Fibroblast of skin of scalp (primary cell): ENCODE data around the gene RIMOC1.
"Not testable (repeated sequence)": the region's sequence is repeated elsewhere in the genome, so short reads cannot be mapped to it uniquely, and the experiment has no call there.

Experiments used
- DNase-seq: peaks from one replicate; pipeline ENCODE4 v3.0.0-alpha.2; 2013

RIMOC1 gene

DNA sequence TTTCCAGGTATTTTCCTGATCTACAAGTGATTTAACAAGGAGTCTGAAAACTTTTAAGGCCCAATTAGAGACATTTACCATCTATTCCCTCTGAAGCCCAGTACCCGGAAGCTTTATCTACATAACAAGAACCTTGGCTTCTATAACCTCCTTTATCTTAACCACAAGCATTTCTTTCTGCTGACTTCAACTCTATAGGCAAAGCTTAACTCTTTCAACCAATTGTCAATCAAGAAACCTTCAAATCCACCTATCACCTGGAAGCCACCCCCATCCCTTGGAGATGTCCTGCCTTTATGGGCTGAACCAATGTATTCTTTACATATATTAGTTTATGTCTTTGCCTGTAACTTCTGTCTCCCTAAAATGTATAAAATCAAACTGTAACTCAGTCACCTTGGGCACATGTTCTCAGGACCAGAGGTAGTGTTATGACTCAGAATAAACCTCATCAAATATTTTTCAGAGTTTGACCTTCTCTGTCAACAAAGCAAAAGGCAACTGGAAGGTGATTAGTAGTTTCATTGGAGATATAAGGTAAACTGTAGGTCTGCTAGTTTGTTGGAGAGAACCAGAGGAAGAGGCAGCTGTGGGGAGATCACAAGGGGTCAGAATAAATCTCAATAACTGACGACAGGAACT, 13.0 kb upstream of the RIMOC1 start:
- DNase-seq, result no peak

- no peak for DNase-seq
Observed at GRCh38 chr5:41892031-41892430, 12.1 kb upstream of the RIMOC1 start.

GRCh38 chr5:41893074-41893851, 10.9 kb upstream of the RIMOC1 start:
- no peak for DNase-seq

GRCh38 chr5:41896230-41896629, 7.9 kb upstream of the RIMOC1 start:
- DNase-seq, result no peak

DNA sequence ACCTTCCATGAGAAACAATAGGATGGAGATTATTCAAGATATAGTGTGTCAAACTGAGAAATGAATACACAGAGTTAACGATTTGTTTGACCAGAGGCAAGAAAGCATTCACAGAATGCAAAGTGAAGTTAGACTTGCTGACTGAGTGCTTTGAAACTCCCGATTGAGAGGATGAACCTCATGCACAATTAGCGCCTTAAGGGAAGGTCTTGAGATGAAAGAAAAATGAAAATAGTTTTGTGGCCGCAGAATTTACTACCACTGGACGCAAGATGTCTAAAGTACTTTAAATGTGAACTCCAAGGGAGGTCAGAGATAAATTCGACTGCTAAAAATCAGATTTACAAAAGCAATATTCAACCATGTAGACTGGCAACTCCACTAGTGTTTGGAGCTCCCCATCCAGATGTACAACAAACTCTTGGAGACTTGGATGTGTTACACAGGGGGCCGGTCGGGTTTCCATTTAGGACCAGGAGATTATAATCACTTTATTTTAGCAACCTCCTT, 707 bp upstream of the RIMOC1 start:
- no peak for DNase-seq

- DNase-seq, result no peak
Observed at GRCh38 chr5:41906151-41906550, 2.0 kb downstream of the RIMOC1 start.

- DNase-seq, result peak; percentile 26
Observed at GRCh38 chr5:41908374-41909079, 4.4 kb downstream of the RIMOC1 start.

GRCh38 chr5:41918105-41918504, 14.0 kb downstream of the RIMOC1 start:
- no peak for DNase-seq

GRCh38 chr5:41921166-41921565, 17.0 kb downstream of the RIMOC1 start:
- no peak for DNase-seq

- DNase-seq, result peak; percentile 22
Observed at GRCh38 chr5:41921874-41922273, 17.7 kb downstream of the RIMOC1 start.

DNA sequence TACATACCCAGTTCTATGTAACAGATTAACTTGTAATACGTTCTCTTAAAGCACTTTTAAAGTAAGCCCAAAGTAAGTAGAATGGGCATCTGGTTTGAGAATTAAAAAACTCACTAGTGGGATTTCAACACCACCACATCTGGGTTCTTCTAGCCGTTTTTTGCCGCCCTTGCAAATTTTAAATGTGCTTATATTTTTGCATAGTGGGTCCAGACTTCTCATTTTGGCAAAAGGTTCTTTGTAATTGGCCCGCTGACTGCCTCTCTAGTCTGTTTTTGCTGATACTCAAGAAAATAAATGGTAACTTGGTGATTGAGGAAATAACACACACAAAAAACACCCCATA, 20.4 kb downstream of the RIMOC1 start:
- no peak for DNase-seq

DNA sequence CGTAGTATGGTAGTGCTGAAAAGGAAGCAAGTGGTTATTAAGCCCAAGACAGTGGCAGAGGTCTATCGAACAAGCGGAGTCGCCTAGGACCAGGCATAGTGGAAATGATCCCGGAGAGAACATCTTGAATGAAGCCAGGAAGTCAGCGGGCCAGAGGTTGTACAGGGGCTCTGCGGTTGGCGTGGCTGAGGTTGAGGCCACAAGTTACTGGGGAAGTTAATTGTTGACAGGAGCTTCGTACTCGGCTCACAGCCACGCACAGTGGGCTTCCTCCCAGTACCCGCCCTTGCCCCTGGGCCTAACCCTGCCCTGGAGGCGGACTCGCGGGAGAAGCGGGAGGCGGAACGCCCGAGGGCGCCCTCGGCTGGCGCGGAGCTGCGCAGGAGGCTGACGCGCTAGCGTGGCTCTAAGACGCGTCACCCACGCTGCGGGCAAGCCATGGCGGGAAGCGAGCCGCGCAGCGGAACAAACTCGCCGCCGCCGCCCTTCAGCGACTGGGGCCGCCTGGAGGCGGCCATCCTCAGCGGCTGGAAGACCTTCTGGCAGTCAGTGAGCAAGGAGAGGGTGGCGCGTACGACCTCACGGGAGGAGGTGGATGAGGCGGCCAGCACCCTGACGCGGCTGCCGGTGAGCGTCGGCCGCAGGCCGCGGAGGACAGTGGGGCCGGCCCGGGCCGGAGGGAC, 20.9 kb downstream of the RIMOC1 start, which contains the start of gene FBXO4:
FBXO4 (plus strand) TSS at position 410 of the 683 bp plus-strand sequence; CDS start at position 439, 29 bp downstream.
- peak; percentile 85 for DNase-seq

DNA sequence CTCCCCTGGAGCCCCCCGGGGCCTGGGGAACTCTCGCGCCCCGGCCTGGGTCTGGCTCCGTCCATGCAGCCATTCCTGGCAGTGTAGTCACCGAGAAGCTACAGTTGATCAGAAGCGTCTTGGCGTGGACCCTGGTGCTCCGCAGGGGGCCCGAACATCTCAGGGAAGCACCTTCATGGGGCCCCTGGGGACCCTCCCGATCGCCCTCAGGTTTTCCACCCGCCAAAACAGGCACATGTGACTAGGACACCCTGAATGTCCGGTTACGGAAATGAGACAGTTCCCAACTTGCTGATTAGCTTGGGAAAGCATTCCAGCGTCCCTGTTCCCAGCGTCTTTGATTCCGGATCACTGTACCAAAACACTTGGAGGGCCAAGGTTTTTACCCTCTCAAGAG, 21.4 kb downstream of the RIMOC1 start:
- peak; percentile 33 for DNase-seq

- no peak for DNase-seq
Observed at GRCh38 chr5:41927604-41928003, 23.5 kb downstream of the RIMOC1 start.

GRCh38 chr5:41929035-41929434, 24.9 kb downstream of the RIMOC1 start:
- no peak for DNase-seq

DNA sequence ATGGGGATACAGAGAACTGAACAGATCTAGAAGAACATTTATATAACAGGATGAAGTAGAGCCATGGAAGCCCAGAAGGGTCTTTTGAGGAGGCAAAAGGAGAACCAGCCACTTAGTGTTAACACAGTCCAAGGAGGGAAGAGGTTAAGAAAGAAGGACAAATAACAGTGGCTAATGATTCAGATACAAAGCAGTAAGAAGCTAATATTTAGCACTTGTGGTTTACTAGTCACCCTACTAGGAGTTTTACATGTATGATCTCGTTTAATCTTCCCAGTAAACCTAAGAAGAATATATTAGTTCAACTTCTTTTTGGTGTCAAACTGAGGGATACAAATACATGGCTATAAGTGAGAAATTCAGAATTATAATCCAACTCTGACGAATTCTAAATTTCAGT, 28.6 kb downstream of the RIMOC1 start:
- no peak for DNase-seq

GRCh38 chr5:41935544-41935943, 31.4 kb downstream of the RIMOC1 start:
- no peak for DNase-seq

- DNase-seq, result peak; percentile 30
Observed at GRCh38 chr5:41940641-41941040, 36.5 kb downstream of the RIMOC1 start.

- not testable (repeated sequence) for DNase-seq
Observed at GRCh38 chr5:41945332-41945955, 41.3 kb downstream of the RIMOC1 start.

GRCh38 chr5:41951224-41951623, 47.1 kb downstream of the RIMOC1 start:
- DNase-seq, result no peak
